ENCODE data around the gene ARL5A. TPM values are rescaled to one million over a fixed set of nuclear protein-coding genes. Genes with fewer than 3 reads are reported as not detected.
"Not testable (repeated sequence)": the region's sequence is repeated elsewhere in the genome, so short reads cannot be mapped to it uniquely, and the experiment has no call there.

Gene ARL5A
- total RNA-seq = 21.9 TPM

DNA sequence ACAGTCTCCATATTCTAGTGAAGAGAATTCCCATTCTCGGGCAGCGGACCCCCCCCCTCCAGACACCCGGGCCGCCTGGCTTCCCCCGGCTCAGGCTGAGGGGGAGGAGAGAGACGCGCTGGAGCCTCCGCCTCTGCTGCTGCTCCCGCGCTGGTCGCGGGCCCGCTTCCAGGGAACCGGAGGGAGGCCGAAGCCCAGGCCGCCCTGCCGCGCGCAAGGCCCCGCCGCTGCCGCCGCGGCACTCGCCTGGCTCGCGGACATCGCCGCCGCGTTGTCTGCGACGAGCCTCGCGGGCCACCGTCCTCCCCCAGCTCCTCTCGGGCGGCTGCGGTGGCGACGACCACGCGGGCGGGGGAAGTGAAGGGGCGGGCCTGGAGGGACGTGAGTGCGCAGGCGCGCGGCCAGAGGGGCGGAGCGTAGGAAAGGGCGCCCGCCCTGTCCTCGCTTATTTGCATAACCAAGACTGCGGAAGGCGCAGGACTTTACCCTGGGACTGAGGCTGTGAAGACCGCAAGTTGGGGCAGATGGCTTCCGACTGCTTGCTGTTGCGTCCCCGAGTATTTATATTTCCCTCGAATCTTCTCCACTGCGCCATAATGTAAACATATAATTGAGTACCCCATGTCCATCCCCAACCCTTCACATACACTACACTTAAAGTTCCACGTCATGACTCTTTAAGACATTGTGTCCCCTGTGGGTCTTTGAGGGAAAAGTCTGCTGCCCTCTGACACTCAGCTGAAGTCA lies at the start of gene ARL5A:
TSS of gene ARL5A (minus strand) at position 279 of the 747 bp plus-strand sequence. CDS start at position 34, 245 bp downstream.
- Histone ChIP-seq H3K27ac (ENCODE audit: low read depth, low read length) (peak within 1 kb of the TSS; percentile 87), H3K4me3 (ENCODE audit: low read length in 3 of 3) (peak within 1 kb of the TSS; percentile 85 to 96 (median 91)), H3K36me3 (ENCODE audit: control insufficient read depth in 3 of 3, insufficient read depth in 3 of 3, low read length in 3 of 3) (no peaks in the 10 kb centered on the region), H3K9me3 (ENCODE audit: control insufficient read depth in 3 of 3, low read length in 3 of 3) (no peaks in the 10 kb centered on the region), H3K27me3 (ENCODE audit: control insufficient read depth in 3 of 3, insufficient read depth in 3 of 3, low read length in 3 of 3) (no peaks in the 10 kb centered on the region), H3K9ac (ENCODE audit: low read depth in 1 of 3, low read length in 3 of 3) (peak within 1 kb of the TSS; percentile 87 to 90 (median 89)), H3K4me1 (ENCODE audit: control insufficient read depth in 3 of 3, insufficient read depth in 3 of 3, low read length in 3 of 3) (peaks cover 16 to 36% (median 29%) of the 10 kb centered on the region in 3 donors)

DNA sequence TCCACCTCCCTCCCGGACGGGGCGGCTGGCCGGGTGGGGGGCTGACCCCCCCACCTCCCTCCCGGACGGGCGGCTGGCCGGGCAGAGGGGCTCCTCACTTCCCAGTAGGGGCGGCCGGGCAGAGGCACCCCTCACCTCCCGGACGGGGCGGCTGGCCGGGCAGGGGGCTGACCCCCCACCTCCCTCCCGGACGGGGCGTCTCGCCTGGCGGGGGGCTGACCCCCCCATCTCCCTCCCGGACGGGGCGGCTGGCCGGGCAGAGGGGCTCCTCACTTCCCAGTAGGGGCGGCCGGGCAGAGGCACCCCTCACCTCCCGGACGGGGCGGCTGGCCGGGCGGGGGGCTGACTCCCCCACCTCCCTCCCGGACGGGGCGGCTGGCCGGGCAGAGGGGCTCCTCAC lies 47.4 kb upstream of the ARL5A start:
- not testable (repeated sequence) for H3K4me3 ChIP-seq (ENCODE audit: low read length in 3 of 3); H3K36me3 ChIP-seq (ENCODE audit: control insufficient read depth in 3 of 3, insufficient read depth in 3 of 3, low read length in 3 of 3); H3K27ac ChIP-seq (ENCODE audit: low read depth, low read length); H3K9ac ChIP-seq (ENCODE audit: low read depth in 1 of 3, low read length in 3 of 3); H3K27me3 ChIP-seq (ENCODE audit: control insufficient read depth in 3 of 3, insufficient read depth in 3 of 3, low read length in 3 of 3); H3K4me1 ChIP-seq (ENCODE audit: control insufficient read depth in 3 of 3, insufficient read depth in 3 of 3, low read length in 3 of 3); H3K9me3 ChIP-seq (ENCODE audit: control insufficient read depth in 3 of 3, low read length in 3 of 3)

GRCh38 chr2:151872463-151872862 lies 44.2 kb upstream of the ARL5A start:
- no peaks in the 10 kb centered on the region for H3K4me1 ChIP-seq (ENCODE audit: control insufficient read depth in 3 of 3, insufficient read depth in 3 of 3, low read length in 3 of 3)
- no peaks in the 10 kb centered on the region for H3K27me3 ChIP-seq (ENCODE audit: control insufficient read depth in 3 of 3, insufficient read depth in 3 of 3, low read length in 3 of 3)
- no peak overlapping the region for H3K4me3 ChIP-seq (ENCODE audit: low read length in 3 of 3)
- no peak overlapping the region for H3K9ac ChIP-seq (ENCODE audit: low read depth in 1 of 3, low read length in 3 of 3)
- no peak overlapping the region for H3K27ac ChIP-seq (ENCODE audit: low read depth, low read length)
- no peaks in the 10 kb centered on the region for H3K36me3 ChIP-seq (ENCODE audit: control insufficient read depth in 3 of 3, insufficient read depth in 3 of 3, low read length in 3 of 3)
- no peaks in the 10 kb centered on the region for H3K9me3 ChIP-seq (ENCODE audit: control insufficient read depth in 3 of 3, low read length in 3 of 3)

DNA sequence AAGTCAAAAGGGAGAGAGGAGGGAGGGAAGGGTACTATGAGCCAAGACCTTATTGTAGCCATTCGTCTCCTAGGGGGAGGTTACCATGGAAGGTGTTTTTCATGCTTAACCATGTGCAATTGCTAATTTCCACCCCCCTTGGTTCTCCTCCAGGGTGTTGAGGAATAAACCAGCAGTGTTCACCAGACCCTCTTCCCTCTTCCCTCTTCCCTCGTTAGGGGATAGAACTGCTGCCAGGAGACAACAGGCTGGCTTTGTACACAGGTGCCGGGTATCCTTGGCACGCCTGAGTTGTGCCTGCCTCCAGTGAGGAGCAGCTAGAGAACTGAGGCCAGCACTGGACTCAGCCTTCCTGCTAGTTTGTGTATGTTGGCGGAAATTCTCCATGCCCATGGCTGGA lies 41.1 kb upstream of the ARL5A start:
- Histone ChIP-seq H3K9me3 (ENCODE audit: control insufficient read depth in 3 of 3, low read length in 3 of 3) (no peaks in the 10 kb centered on the region), H3K4me3 (ENCODE audit: low read length in 3 of 3) (no peak overlapping the region), H3K4me1 (ENCODE audit: control insufficient read depth in 3 of 3, insufficient read depth in 3 of 3, low read length in 3 of 3) (no peaks in the 10 kb centered on the region), H3K36me3 (ENCODE audit: control insufficient read depth in 3 of 3, insufficient read depth in 3 of 3, low read length in 3 of 3) (no peaks in the 10 kb centered on the region), H3K27me3 (ENCODE audit: control insufficient read depth in 3 of 3, insufficient read depth in 3 of 3, low read length in 3 of 3) (no peaks in the 10 kb centered on the region), H3K27ac (ENCODE audit: low read depth, low read length) (no peak overlapping the region), H3K9ac (ENCODE audit: low read depth in 1 of 3, low read length in 3 of 3) (no peak overlapping the region)

- no peaks in the 10 kb centered on the region for H3K36me3 ChIP-seq (ENCODE audit: control insufficient read depth in 3 of 3, insufficient read depth in 3 of 3, low read length in 3 of 3)
- H3K9ac ChIP-seq (ENCODE audit: low read depth in 1 of 3, low read length in 3 of 3) = no peak overlapping the region
- no peaks in the 10 kb centered on the region for H3K4me1 ChIP-seq (ENCODE audit: control insufficient read depth in 3 of 3, insufficient read depth in 3 of 3, low read length in 3 of 3)
- H3K9me3 ChIP-seq (ENCODE audit: control insufficient read depth in 3 of 3, low read length in 3 of 3) = no peaks in the 10 kb centered on the region
- H3K27ac ChIP-seq (ENCODE audit: low read depth, low read length) = no peak overlapping the region
- H3K4me3 ChIP-seq (ENCODE audit: low read length in 3 of 3) = no peak overlapping the region
- H3K27me3 ChIP-seq (ENCODE audit: control insufficient read depth in 3 of 3, insufficient read depth in 3 of 3, low read length in 3 of 3) = no peaks in the 10 kb centered on the region
Measured at GRCh38 chr2:151862700-151863099, 34.5 kb upstream of the ARL5A start.

DNA sequence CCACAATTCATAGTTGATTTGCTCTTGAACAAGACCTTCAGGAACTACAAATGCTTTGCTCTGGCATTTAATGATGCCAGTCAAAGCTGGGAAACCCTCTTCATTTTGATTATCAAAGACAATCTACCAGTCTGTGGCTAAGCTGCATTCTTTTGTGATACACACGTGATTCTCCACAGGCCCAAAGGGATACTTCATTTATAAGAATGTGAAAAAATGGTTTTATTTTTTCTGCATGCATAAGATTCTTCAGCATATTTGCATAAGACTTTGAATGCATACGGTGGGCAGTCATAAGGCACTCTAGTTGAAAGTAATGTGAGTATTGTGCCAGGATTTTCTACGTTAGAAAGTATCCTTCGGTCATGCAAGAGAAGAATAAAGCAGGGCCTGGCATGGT lies 33.0 kb upstream of the ARL5A start:
- no peaks in the 10 kb centered on the region for H3K4me1 ChIP-seq (ENCODE audit: control insufficient read depth in 3 of 3, insufficient read depth in 3 of 3, low read length in 3 of 3)

GRCh38 chr2:151860613-151861146 lies 32.5 kb upstream of the ARL5A start:
- no peak overlapping the region for H3K9ac ChIP-seq (ENCODE audit: low read depth in 1 of 3, low read length in 3 of 3)
- no peak overlapping the region for H3K27ac ChIP-seq (ENCODE audit: low read depth, low read length)
- H3K4me1 ChIP-seq (ENCODE audit: control insufficient read depth in 3 of 3, insufficient read depth in 3 of 3, low read length in 3 of 3) = no peaks in the 10 kb centered on the region
- no peaks in the 10 kb centered on the region for H3K27me3 ChIP-seq (ENCODE audit: control insufficient read depth in 3 of 3, insufficient read depth in 3 of 3, low read length in 3 of 3)
- H3K9me3 ChIP-seq (ENCODE audit: control insufficient read depth in 3 of 3, low read length in 3 of 3) = no peaks in the 10 kb centered on the region
- no peaks in the 10 kb centered on the region for H3K36me3 ChIP-seq (ENCODE audit: control insufficient read depth in 3 of 3, insufficient read depth in 3 of 3, low read length in 3 of 3)
- H3K4me3 ChIP-seq (ENCODE audit: low read length in 3 of 3) = no peak overlapping the region

More for the DNA sequence above, 33.0 kb upstream of the ARL5A start:
- Histone ChIP-seq H3K27me3 (ENCODE audit: control insufficient read depth in 3 of 3, insufficient read depth in 3 of 3, low read length in 3 of 3) (no peaks in the 10 kb centered on the region), H3K36me3 (ENCODE audit: control insufficient read depth in 3 of 3, insufficient read depth in 3 of 3, low read length in 3 of 3) (no peaks in the 10 kb centered on the region), H3K27ac (ENCODE audit: low read depth, low read length) (no peak overlapping the region), H3K9me3 (ENCODE audit: control insufficient read depth in 3 of 3, low read length in 3 of 3) (no peaks in the 10 kb centered on the region), H3K9ac (ENCODE audit: low read depth in 1 of 3, low read length in 3 of 3) (no peak overlapping the region), H3K4me3 (ENCODE audit: low read length in 3 of 3) (no peak overlapping the region)

DNA sequence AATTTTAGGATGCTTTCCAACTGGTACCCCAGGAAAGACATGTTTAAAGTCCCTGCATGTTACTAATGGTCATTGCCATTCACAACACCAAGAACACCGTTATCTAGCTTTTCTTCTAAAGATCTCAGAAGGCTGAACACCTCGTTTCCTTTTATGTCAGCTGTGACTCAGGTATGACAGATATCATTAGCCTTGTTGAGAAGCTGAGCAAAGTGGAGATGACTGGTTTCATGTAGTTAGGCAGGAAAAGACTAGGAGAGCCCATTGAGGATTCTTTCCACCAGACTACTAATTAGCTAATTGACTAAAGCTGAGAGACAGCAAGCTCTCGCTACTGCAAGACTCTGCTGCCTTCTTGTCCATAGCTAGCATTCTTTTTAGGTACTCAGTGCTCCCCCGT lies 32.0 kb upstream of the ARL5A start:
- H3K4me1 ChIP-seq (ENCODE audit: control insufficient read depth in 3 of 3, insufficient read depth in 3 of 3, low read length in 3 of 3) = no peaks in the 10 kb centered on the region
- H3K9me3 ChIP-seq (ENCODE audit: control insufficient read depth in 3 of 3, low read length in 3 of 3) = no peaks in the 10 kb centered on the region
- no peak overlapping the region for H3K9ac ChIP-seq (ENCODE audit: low read depth in 1 of 3, low read length in 3 of 3)
- H3K4me3 ChIP-seq (ENCODE audit: low read length in 3 of 3) = no peak overlapping the region
- H3K27ac ChIP-seq (ENCODE audit: low read depth, low read length) = no peak overlapping the region
- H3K27me3 ChIP-seq (ENCODE audit: control insufficient read depth in 3 of 3, insufficient read depth in 3 of 3, low read length in 3 of 3) = no peaks in the 10 kb centered on the region
- no peaks in the 10 kb centered on the region for H3K36me3 ChIP-seq (ENCODE audit: control insufficient read depth in 3 of 3, insufficient read depth in 3 of 3, low read length in 3 of 3)

DNA sequence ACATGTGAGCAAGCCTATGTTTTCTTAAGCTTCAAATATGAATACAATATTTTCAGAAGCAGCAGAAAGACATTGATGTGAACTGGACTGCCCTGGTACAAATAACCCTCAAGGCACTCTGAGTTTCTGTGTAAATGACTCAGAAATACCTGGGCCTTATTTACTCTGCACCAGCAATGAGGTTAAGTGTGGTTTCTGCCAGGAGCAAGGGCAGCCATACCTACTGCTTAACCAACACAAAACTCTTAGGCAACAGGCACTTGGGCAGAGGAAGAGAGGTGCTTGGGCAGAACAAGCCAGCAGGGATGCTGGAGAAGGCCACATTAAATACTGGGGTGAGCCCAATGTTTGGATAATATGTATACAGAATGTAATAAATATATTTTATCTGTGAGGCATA lies 29.4 kb upstream of the ARL5A start:
- Histone ChIP-seq H3K9ac (ENCODE audit: low read depth in 1 of 3, low read length in 3 of 3) (no peak overlapping the region), H3K27ac (ENCODE audit: low read depth, low read length) (no peak overlapping the region), H3K9me3 (ENCODE audit: control insufficient read depth in 3 of 3, low read length in 3 of 3) (no peaks in the 10 kb centered on the region), H3K36me3 (ENCODE audit: control insufficient read depth in 3 of 3, insufficient read depth in 3 of 3, low read length in 3 of 3) (no peaks in the 10 kb centered on the region), H3K27me3 (ENCODE audit: control insufficient read depth in 3 of 3, insufficient read depth in 3 of 3, low read length in 3 of 3) (no peaks in the 10 kb centered on the region), H3K4me1 (ENCODE audit: control insufficient read depth in 3 of 3, insufficient read depth in 3 of 3, low read length in 3 of 3) (no peaks in the 10 kb centered on the region), H3K4me3 (ENCODE audit: low read length in 3 of 3) (no peak overlapping the region)

DNA sequence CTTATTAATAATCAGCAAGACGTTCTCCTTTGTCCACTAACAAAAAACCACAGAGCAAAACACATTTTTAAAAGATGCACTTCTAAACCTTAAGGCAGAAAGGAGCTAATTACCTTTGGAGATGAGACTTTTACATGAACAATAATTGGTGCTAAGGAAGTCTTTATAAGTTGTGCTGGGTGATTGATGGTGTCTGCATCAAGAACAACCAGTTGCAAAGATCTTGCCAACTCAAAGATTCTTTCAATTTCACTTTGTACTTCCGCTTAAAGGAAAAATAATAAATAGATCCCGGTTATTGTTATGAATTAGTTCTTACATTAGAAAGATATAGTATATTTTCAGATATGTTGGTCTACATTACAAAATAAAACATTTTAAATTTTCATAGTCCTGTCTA lies 26.9 kb upstream of the ARL5A start:
- H3K9ac ChIP-seq (ENCODE audit: low read depth in 1 of 3, low read length in 3 of 3) = no peak overlapping the region
- no peaks in the 10 kb centered on the region for H3K27me3 ChIP-seq (ENCODE audit: control insufficient read depth in 3 of 3, insufficient read depth in 3 of 3, low read length in 3 of 3)
- no peaks in the 10 kb centered on the region for H3K36me3 ChIP-seq (ENCODE audit: control insufficient read depth in 3 of 3, insufficient read depth in 3 of 3, low read length in 3 of 3)
- no peak overlapping the region for H3K27ac ChIP-seq (ENCODE audit: low read depth, low read length)
- no peaks in the 10 kb centered on the region for H3K9me3 ChIP-seq (ENCODE audit: control insufficient read depth in 3 of 3, low read length in 3 of 3)
- H3K4me3 ChIP-seq (ENCODE audit: low read length in 3 of 3) = no peak overlapping the region
- peaks cover 0 to 5% (median 0%) of the 10 kb centered on the region in 3 donors for H3K4me1 ChIP-seq (ENCODE audit: control insufficient read depth in 3 of 3, insufficient read depth in 3 of 3, low read length in 3 of 3)

Data from skeletal muscle tissue (tissue), 4 donors.